K562 (cell line): ENCODE data around the gene CREB5. TPM values are rescaled to one million over a fixed set of nuclear protein-coding genes. Genes with fewer than 3 reads are reported as not detected.
A peak's percentile ranks its signal among the peaks of the same experiment; 100 is the strongest.

Experiments
- ATAC-seq: fragments of 200-7000 bp; cut with Tn5 transposase; 3 replicates; pipeline ENCODE4 v1.9.1; 2020; ENCODE audit warnings: moderate library complexity
- BruUV-seq: library from RNA; stranded (reverse); fragments of 400-500 nt; replicated peaks from 2 replicates; lab custom pipeline; 2021; lab: Mats Ljungman, UMichigan
- CTCF ChIA-PET: fragments of 300-600 bp; formaldehyde crosslinking; extraction: SDS; loops from one replicate; lab custom pipeline; 2021; ENCODE audit warnings: low intra/inter-chr PET ratio; lab: Yijun Ruan, JAX
- POLR2A ChIA-PET: fragments of 300-600, 350-650 bp; sonication (Branson Sonifier 250); formaldehyde crosslinking; extraction: SDS; loops from one replicate; lab custom pipeline; 2021; ENCODE audit warnings: antibody characterized with exemption, inconsistent platforms; lab: Yijun Ruan, JAX
- DNase-seq, 4 experiments: peaks; one replicate each; pipeline versions ENCODE4 v3.0.0 to v3.0.0-alpha.2; 2011 to 2018; ENCODE audit warnings: low spot score in 3 of 4, mixed read lengths in 3 of 4; ENCODE audit errors: extremely low read depth in 1 of 4
- FAIRE-seq: peaks from 2 replicates; lab custom pipeline; 2011; peaks lifted over from hg19 to GRCh38; lab: Jason Lieb, UNC
- H2AFZ ChIP-seq: 2 replicates; pipeline ENCODE4 v1.6.0; 2011; ENCODE audit warnings: low read depth, low read length, control low read depth, inconsistent platforms
- H3K27ac ChIP-seq: fragments of 200-600 bp; 3 replicates; pipeline ENCODE4 v1.8.0; 2011; ENCODE audit warnings: low read depth, mild to moderate bottlenecking, control low read depth, inconsistent platforms, low read length, moderate library complexity, mixed read lengths; ENCODE audit errors: extremely low read depth
- H3K27me3 ChIP-seq, 2 experiments: fragments of 300-600 bp in 1 of 2; 2 replicates in 1 of 2; 3 replicates in 1 of 2; pipeline versions ENCODE4 v1.6.0 to v1.8.0; 2011; ENCODE audit warnings: inconsistent platforms in 2 of 2, low read length in 2 of 2, mild to moderate bottlenecking in 1 of 2, mixed read lengths in 1 of 2, moderate library complexity in 1 of 2; ENCODE audit not compliant: control insufficient read depth in 2 of 2, insufficient read depth in 2 of 2
- H3K36me3 ChIP-seq: fragments of 300-600 bp; 3 replicates; pipeline ENCODE4 v1.8.0; 2011; ENCODE audit warnings: mild to moderate bottlenecking, low read length, inconsistent platforms; ENCODE audit not compliant: control insufficient read depth, insufficient read depth
- H3K4me1 ChIP-seq, 2 experiments: fragments of 200-600 bp in 1 of 2; replicated peaks in 1 of 2; 2 replicates in 1 of 2; 3 replicates in 1 of 2; pipeline versions ENCODE4 v1.5.1 to v1.8.0; 2011; ENCODE audit warnings: inconsistent platforms in 2 of 2, low read length in 2 of 2, mild to moderate bottlenecking in 1 of 2, mixed read lengths in 1 of 2, moderate library complexity in 1 of 2; ENCODE audit not compliant: control insufficient read depth in 2 of 2, insufficient read depth in 2 of 2
- H3K4me2 ChIP-seq: 2 replicates; pipeline ENCODE4 v1.6.1; 2011; ENCODE audit warnings: low read length, control low read depth, inconsistent platforms, mixed read lengths; ENCODE audit not compliant: insufficient read depth
- H3K4me3 ChIP-seq: fragments of 200-600 bp; sonication (generic), shearing (Covaris generic); 2 replicates; pipeline ENCODE4 v1.5.1; 2016; ENCODE audit warnings: control low read depth, inconsistent platforms
- H3K79me2 ChIP-seq: fragments of 200-600 bp; 3 replicates; pipeline ENCODE4 v1.8.0; 2011; ENCODE audit warnings: low read length, inconsistent platforms; ENCODE audit not compliant: control insufficient read depth, insufficient read depth
- H3K9ac ChIP-seq, 2 experiments: 2 replicates each; pipeline versions ENCODE4 v1.6.0 to v1.6.1; 2011; ENCODE audit warnings: low read depth in 2 of 2, low read length in 2 of 2, control low read depth in 1 of 2, inconsistent platforms in 1 of 2, mild to moderate bottlenecking in 1 of 2, mixed read lengths in 1 of 2; ENCODE audit not compliant: insufficient read depth in 1 of 2
- H3K9me1 ChIP-seq: one replicate; pipeline ENCODE4 v1.6.0; 2011; ENCODE audit warnings: inconsistent platforms, mild to moderate bottlenecking, low read length, moderate library complexity; ENCODE audit not compliant: control insufficient read depth, insufficient read depth
- H3K9me3 ChIP-seq: replicated peaks from 2 replicates; pipeline ENCODE4 v1.5.1; 2011; ENCODE audit warnings: low read depth, low read length, inconsistent platforms; ENCODE audit not compliant: control insufficient read depth, insufficient read depth
- H4K20me1 ChIP-seq: replicated peaks from 2 replicates; pipeline ENCODE4 v1.6.1; 2011; ENCODE audit warnings: low read length, inconsistent platforms, mixed read lengths; ENCODE audit not compliant: control insufficient read depth, insufficient read depth
- CTCF ChIP-seq, 3 experiments: IDR thresholded peaks in 2 of 3; conservative IDR thresholded peaks in 1 of 3; 2 replicates each; pipeline ENCODE4 v1.5.1; 2011 to 2012; ENCODE audit warnings: low read length in 3 of 3, mild to moderate bottlenecking in 3 of 3, control low read depth in 2 of 3, improper control_type of control experiment in 1 of 3, inconsistent platforms in 1 of 3, low read depth in 1 of 3, mixed read lengths in 1 of 3, moderate library complexity in 1 of 3; ENCODE audit not compliant: insufficient read depth in 2 of 3
- JUND ChIP-seq, 2 experiments: IDR thresholded peaks; 2 replicates in 1 of 2; 3 replicates in 1 of 2; pipeline ENCODE4 v1.6.1; 2011; ENCODE audit warnings: borderline replicate concordance in 2 of 2, low read depth in 2 of 2, low read length in 2 of 2, improper control_type of control experiment in 1 of 2, missing biosample characterization in 1 of 2, missing genetic modification characterization in 1 of 2, missing genetic modification reagents in 1 of 2
- ZNF280B ChIP-seq: fragments of 250-450 bp; sonication (Bioruptor Pico); IDR thresholded peaks from 2 replicates; pipeline ENCODE4 v1.5.1; 2021; ENCODE audit warnings: mild to moderate bottlenecking
- WGBS: fragments of 100-300 bp; shearing (Covaris generic); methylation state at CpG from one replicate; pipeline ENCODE4 v1.1.6; 2016; ENCODE audit warnings: low coverage, mixed read lengths; ENCODE audit not compliant: insufficient coverage; ENCODE audit errors: missing lambda C conversion rate; 5-methylcytosine and 5-hydroxymethylcytosine counted together
- in situ Hi-C: fragments of 300-500 bp; cut with MboI; formaldehyde crosslinking; loops from 4 replicates; pipeline ENCODE4 v1.15.0; 2018; ENCODE audit warnings: inconsistent platforms, mixed read lengths
- intact Hi-C: fragments of 100-400 bp; cut with micrococcal nuclease; formaldehyde crosslinking; loops from 2 replicates; pipeline ENCODE4 v1.14.2; 2022
- polyA plus RNA-seq, 8 experiments: library from polyadenylated mRNA; depleted of rRNA in 4 of 8; stranded (reverse) in 5 of 8; unstranded in 3 of 8; fragments of >200 nt; fragmentation: Nextera tagmentation in 2 of 8; fragmentation: Illumina TruSeq in 1 of 8; extraction: Ambion mirVana in 2 of 8; extraction: Trizol in 1 of 8; gene quantifications; 2 replicates each; pipeline versions ENCODE4 v1.2.1 to v1.2.3, GENCODE V29; 2011 to 2014; ENCODE audit warnings: inconsistent platforms in 1 of 8, missing spikeins in 1 of 8
- total RNA-seq, 7 experiments: library from RNA; depleted of rRNA in 6 of 7; stranded (reverse); fragments of >200 nt in 6 of 7; fragmentation: Illumina TruSeq in 2 of 7; extraction: Trizol in 2 of 7; gene quantifications; 2 replicates each; pipeline versions ENCODE4 v1.2.1 to v1.2.3, GENCODE V29; 2011 to 2021; ENCODE audit warnings: low replicate concordance in 1 of 7

The CREB5 gene
- total and polyA plus RNA-seq, 9 of the 15 experiments (the other 6 are each of a cell fraction or from before 2014, with no cell fraction given) = 0.33 to 6.4 (median 1.8) TPM

GRCh38 chr7:28472332-28472731 lies 60.0 kb downstream of the CREB5 start:
- ATAC-seq = peak; percentile 74

More at GRCh38 chr7:28472332-28472731, 60.0 kb downstream of the CREB5 start:
- no peak for FAIRE-seq
- Histone ChIP-seq H3K9ac (no peak overlapping the region), H3K4me1 (no peaks in the 10 kb centered on the region), H2AFZ (no peak overlapping the region), H3K9me1 (no peaks in the 10 kb centered on the region), H3K27me3 (no peaks in the 10 kb centered on the region; a peak in 2 of 5 replicates), H3K4me2 (no peak overlapping the region), H3K9me3 (no peaks in the 10 kb centered on the region), H3K27ac (no peak overlapping the region), H3K79me2 (no peaks in the 10 kb centered on the region), H4K20me1 (no peaks in the 10 kb centered on the region; the same call in 1 of the 2 replicates), H3K36me3 (no peaks in the 10 kb centered on the region), H3K4me3 (no peak overlapping the region)
- intact Hi-C loops (no loop called here), in situ Hi-C loops (no loop called here)
- peak; percentile 8 to 60 (median 34) for DNase-seq
- WGBS = 5% methylated on average over 6 of the region's 6 CpGs
- ChIA-PET POLR2A (no interaction called here), CTCF (no interaction called here)
- TF ChIP-seq CTCF (IDR thresholded peaks at IDR 0.05 in 2 of 3, conservative IDR thresholded peaks at IDR 0.05 in 1 of 3; ENCODE audit: insufficient read depth in 2 of 3, low read depth in 1 of 3, low read length in 3 of 3) (peak; percentile 25 to 81 (median 37); a peak in 4 of 6 replicates), ZNF280B (no peak), JUND (IDR thresholded peaks at IDR 0.05; ENCODE audit: borderline replicate concordance, low read depth, low read length) (no peak), JUND (tag; IDR thresholded peaks at IDR 0.05; ENCODE audit: borderline replicate concordance, low read depth, low read length) (no peak)
- no TSS peak for BruUV-seq
